Lung (tissue), 12 donors: ENCODE results near the gene ITPK1. TPM values are rescaled to one million over a fixed set of nuclear protein-coding genes. Genes with fewer than 3 reads are reported as not detected.
A peak's percentile ranks its signal among the peaks of the same experiment; 100 is the strongest.

Experiments used
- ATAC-seq: fragments of 200-7000 bp; cut with Tn5 transposase; one replicate; pipeline ENCODE4 v1.9.1; 2020; ENCODE audit warnings: moderate number of reproducible peaks; ENCODE audit not compliant: insufficient read depth, low FRiP score
- DNase-seq, 3 donors: peaks; one replicate each; pipeline ENCODE4 v3.0.0-alpha.2; 2013 to 2017
- H3K27ac ChIP-seq, 2 donors: one replicate each; pipeline ENCODE4 v1.5.1; 2013; ENCODE audit warnings: mild to moderate bottlenecking in 2 of 2, moderate library complexity in 2 of 2, control low read depth in 1 of 2, inconsistent platforms in 1 of 2, low read depth in 1 of 2, low read length in 1 of 2
- H3K27me3 ChIP-seq, 3 donors: one replicate each; pipeline ENCODE4 v1.5.1; 2013; ENCODE audit warnings: low read length in 2 of 3; ENCODE audit not compliant: control insufficient read depth in 3 of 3, insufficient read depth in 3 of 3
- H3K36me3 ChIP-seq, 4 donors: one replicate each; pipeline ENCODE4 v1.5.1; 2013; ENCODE audit warnings: low read length in 4 of 4, mild to moderate bottlenecking in 1 of 4, moderate library complexity in 1 of 4; ENCODE audit not compliant: control insufficient read depth in 4 of 4, insufficient read depth in 4 of 4
- H3K4me1 ChIP-seq, 5 donors: one replicate each; pipeline ENCODE4 v1.5.1; 2013; ENCODE audit warnings: low read length in 5 of 5, mild to moderate bottlenecking in 2 of 5, moderate library complexity in 1 of 5; ENCODE audit not compliant: control insufficient read depth in 5 of 5, insufficient read depth in 5 of 5
- H3K4me3 ChIP-seq: one replicate; pipeline ENCODE4 v1.5.1; 2013; ENCODE audit warnings: mild to moderate bottlenecking, control low read depth, moderate library complexity
- H3K9ac ChIP-seq, 2 donors: one replicate each; pipeline ENCODE4 v1.5.1; 2013; ENCODE audit warnings: low read length in 2 of 2, control low read depth in 1 of 2; ENCODE audit not compliant: insufficient read depth in 1 of 2
- H3K9me3 ChIP-seq, 4 donors: one replicate each; pipeline ENCODE4 v1.5.1; 2013; ENCODE audit warnings: low read length in 3 of 4, mild to moderate bottlenecking in 1 of 4, moderate library complexity in 1 of 4; ENCODE audit not compliant: control insufficient read depth in 4 of 4, insufficient read depth in 3 of 4
- CTCF ChIP-seq: IDR thresholded peaks from 2 replicates; pipeline ENCODE4 v1.5.1; 2012; ENCODE audit warnings: mild to moderate bottlenecking; ENCODE audit errors: control extremely low read depth, extremely low read depth
- WGBS, 2 donors: extraction: QIAGEN DNeasy Blood & Tissue Kit; methylation state at CpG; one replicate each; pipeline ENCODE4 v1.1.7; 2013; 5-methylcytosine and 5-hydroxymethylcytosine counted together
- polyA plus RNA-seq, 2 donors: library from polyadenylated mRNA; stranded (reverse); fragments of 200-250 nt; gene quantifications; one replicate each; pipeline ENCODE4 v1.2.1, GENCODE V29; 2013
- total RNA-seq, 2 donors: library from RNA; depleted of rRNA in 1 of 2; stranded (reverse); fragments of >200 nt in 1 of 2; gene quantifications; one replicate each; pipeline ENCODE4 v1.2.1, GENCODE V29; 2014 to 2021
- donor health status: control.
- donor health status: control.
- donor health status: Bipolar disorder and iron deficiency.
- donor health status: healthy.
- donor health status: DM: yes; HTN: yes; CAD: no.

The ITPK1 gene
- total and polyA plus RNA-seq, 4 donors: 17.5 to 99.4 (median 45.3) TPM

DNA sequence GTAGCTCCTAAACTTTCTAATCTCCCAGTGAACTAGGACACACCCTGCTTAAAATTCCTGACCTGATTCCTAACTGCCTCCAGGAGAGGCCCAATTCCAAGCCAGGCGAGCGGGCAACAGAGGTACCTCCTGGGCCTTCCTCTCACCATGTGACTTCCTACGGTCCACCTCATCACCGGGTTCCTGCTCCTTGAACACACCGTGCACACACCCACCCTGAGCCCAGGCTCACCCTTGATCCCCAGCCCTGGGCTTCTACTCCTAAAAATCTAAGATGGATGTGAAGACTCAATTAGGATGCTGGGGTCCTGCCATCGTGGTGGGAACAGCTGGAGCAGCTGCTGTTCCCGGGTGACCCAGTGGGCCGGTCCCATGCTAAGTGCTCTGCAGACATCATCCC, 124.2 kb downstream of the ITPK1 start:
- TF ChIP-seq CTCF: no peak
- Histone ChIP-seq H3K9me3 (no peaks in the 10 kb centered on the region), H3K4me3 (no peak overlapping the region), H3K27me3 (no peaks in the 10 kb centered on the region), H3K36me3 (peaks cover 0 to 4% (median 0%) of the 10 kb centered on the region in 4 donors), H3K4me1 (peaks cover 0 to 15% (median 5%) of the 10 kb centered on the region in 5 donors), H3K9ac (no peak overlapping the region), H3K27ac (no peak overlapping the region)
- DNase-seq: no peak
- no peak for ATAC-seq
- 92 to 97% methylated on average over 8 of the region's 8 CpGs for WGBS, 2 donors

GRCh38 chr14:92990456-92991430, 125.0 kb downstream of the ITPK1 start:
- 74 to 79% methylated on average over 22 of the region's 22 CpGs for WGBS, 2 donors
- Histone ChIP-seq H3K27me3 (no peaks in the 10 kb centered on the region), H3K4me3 (no peak overlapping the region), H3K9me3 (no peaks in the 10 kb centered on the region), H3K27ac (no peak overlapping the region), H3K9ac (no peak overlapping the region), H3K36me3 (peaks cover 0 to 4% (median 0%) of the 10 kb centered on the region in 4 donors), H3K4me1 (peaks cover 0 to 23% (median 8%) of the 10 kb centered on the region in 5 donors)
- no peak for TF ChIP-seq CTCF
- DNase-seq (peak in 2 of 3 donors; percentile 39 to 41), ATAC-seq (no peak)

DNA sequence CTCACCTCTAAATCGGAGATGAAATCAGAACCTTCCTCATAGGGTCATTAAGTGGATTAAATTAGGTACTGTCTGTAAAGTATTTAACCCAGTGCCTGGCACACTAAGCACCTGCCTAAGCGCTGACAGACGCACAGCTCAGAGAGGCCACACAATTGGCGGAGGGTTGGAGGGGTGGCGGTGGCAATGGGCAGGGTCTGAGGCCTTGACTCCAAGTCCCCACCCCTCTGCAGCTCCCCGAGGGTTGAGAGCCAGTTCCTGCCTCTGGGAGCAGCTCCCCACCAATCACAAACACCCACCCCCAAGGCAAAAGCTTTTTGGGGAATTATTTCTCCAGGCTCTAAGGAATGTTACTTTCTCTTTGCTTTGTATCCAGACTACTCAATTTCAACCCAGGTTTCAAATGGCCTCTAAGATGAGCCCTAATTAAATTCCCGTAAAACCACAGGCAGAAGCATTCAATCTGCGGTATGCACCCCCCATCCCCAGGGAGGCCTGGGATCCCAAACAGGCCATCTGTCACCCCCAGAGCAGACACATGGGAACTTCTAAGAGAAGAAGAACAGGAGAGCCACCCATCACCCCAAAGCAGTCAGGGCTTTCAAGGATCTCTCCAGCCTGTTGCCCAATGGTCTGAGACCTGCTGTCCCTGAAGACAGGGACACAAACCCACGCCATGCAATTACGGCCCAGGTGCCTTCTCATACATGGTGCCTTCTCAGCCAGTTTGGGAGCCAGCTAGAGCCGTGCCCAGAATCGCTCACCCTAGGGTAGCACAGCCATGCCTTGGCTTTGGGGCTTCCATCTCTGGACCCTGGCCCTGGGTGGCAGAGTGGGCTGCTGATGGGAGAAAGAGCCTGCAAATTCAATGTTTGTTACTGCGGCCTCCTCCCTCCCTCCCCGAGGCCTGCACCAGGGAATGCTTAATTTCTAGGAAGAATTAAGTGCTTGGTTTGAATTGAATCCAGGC, 126.7 kb downstream of the ITPK1 start:
- H3K27me3 ChIP-seq: no peaks in the 10 kb centered on the region
- H3K36me3 ChIP-seq: peaks cover 0 to 4% (median 0%) of the 10 kb centered on the region in 4 donors
- H3K9ac ChIP-seq: no peak overlapping the region
- WGBS, 2 donors: 92 to 95% methylated on average over 14 of the region's 14 CpGs
- no peaks in the 10 kb centered on the region for H3K9me3 ChIP-seq
- H3K4me1 ChIP-seq: peaks cover 0 to 23% (median 8%) of the 10 kb centered on the region in 5 donors
- DNase-seq: no peak
- no peak overlapping the region for H3K27ac ChIP-seq
- no peak overlapping the region for H3K4me3 ChIP-seq
- no peak for ATAC-seq
- no peak for TF ChIP-seq CTCF
